Subcutaneous adipose tissue (tissue), 4 donors: ENCODE data around the gene ILDR1. TPM values are rescaled to one million over a fixed set of nuclear protein-coding genes. Genes with fewer than 3 reads are reported as not detected.

Experiments used
- CTCF ChIP-seq: fragments of 450-650 bp; IDR thresholded peaks from one replicate; pipeline ENCODE4 v1.5.1; 2016; ENCODE audit warnings: low read depth, mild to moderate bottlenecking, control low read depth, antibody characterized with exemption, moderate library complexity
- total RNA-seq, 4 donors: library from RNA; depleted of rRNA; stranded (reverse); fragments of >200 nt; gene quantifications; one replicate each; pipeline ENCODE4 v1.1.0, GENCODE V29; 2016

The ILDR1 gene
- total RNA-seq, 4 donors from 2014 or later = 0.17 TPM; not detected in 3

DNA sequence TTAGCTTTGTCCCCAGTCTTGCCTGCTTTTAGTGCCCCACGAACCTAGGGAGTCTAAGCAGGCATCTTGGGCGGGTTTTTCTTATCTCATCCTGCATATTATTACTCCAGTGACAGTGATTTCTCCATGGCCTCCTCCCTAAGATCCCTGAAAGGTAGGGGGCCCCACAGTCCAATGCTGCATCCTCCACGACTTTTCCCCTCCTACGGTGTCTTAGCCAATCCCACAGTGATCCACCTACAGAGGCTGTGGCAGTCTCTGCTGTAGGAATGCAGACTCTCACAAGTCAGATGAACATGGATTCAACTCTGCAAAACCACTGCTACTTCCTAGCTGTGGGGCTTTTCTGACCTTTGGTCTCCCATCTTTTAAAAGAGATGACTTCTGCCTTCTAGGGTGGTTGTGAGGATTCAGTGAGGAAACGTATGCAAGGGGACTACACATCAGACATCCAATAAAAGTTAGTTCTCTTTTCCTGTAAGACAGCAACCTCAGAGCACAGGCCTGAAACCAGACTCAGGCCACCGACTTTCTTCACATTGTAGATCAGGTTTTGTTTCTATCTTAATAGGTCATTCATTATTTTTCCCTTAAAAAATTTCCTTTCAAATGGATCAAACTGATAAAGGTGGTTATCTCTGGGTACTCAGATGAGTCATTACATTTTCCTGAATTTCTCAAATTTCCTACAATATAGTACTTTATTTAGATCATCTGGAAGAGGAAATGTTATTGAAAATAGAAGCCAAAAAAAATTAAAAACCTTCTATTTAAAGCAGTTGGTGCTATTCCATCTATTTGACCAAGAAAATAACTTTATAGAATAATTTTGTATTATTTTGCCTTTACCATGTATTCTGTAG, 23.2 kb downstream of the ILDR1 start:
- no peak for TF ChIP-seq CTCF

DNA sequence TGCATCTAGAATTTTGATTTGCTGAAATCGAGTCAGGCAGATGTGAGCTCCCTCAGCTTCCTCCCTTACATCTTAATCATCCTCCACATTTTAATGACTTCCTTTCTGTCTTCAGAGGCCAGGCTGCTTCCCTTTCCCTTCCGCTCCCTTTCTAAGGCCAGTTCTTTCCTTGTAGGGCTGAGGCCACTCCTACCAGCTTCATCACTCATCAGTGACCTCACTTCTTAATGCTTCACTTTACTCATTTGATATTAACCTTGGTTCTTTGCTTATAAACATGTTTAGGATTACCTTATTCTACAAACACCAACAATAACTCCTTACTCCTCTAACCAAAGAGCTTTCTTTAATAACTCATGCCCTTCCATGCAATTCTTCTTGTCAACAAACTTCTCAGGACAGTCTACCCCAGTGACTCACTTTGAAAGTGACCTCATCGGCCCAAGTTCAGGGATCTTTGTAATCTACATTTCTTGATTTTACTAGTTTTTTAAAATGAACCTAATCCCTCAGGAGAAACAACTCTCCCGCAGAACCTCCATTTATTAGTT, 23.9 kb downstream of the ILDR1 start:
- no peak for TF ChIP-seq CTCF

GRCh38 chr3:121997372-121997771, 24.7 kb downstream of the ILDR1 start:
- no peak for TF ChIP-seq CTCF

GRCh38 chr3:121996441-121996840, 25.6 kb downstream of the ILDR1 start:
- TF ChIP-seq CTCF = no peak

DNA sequence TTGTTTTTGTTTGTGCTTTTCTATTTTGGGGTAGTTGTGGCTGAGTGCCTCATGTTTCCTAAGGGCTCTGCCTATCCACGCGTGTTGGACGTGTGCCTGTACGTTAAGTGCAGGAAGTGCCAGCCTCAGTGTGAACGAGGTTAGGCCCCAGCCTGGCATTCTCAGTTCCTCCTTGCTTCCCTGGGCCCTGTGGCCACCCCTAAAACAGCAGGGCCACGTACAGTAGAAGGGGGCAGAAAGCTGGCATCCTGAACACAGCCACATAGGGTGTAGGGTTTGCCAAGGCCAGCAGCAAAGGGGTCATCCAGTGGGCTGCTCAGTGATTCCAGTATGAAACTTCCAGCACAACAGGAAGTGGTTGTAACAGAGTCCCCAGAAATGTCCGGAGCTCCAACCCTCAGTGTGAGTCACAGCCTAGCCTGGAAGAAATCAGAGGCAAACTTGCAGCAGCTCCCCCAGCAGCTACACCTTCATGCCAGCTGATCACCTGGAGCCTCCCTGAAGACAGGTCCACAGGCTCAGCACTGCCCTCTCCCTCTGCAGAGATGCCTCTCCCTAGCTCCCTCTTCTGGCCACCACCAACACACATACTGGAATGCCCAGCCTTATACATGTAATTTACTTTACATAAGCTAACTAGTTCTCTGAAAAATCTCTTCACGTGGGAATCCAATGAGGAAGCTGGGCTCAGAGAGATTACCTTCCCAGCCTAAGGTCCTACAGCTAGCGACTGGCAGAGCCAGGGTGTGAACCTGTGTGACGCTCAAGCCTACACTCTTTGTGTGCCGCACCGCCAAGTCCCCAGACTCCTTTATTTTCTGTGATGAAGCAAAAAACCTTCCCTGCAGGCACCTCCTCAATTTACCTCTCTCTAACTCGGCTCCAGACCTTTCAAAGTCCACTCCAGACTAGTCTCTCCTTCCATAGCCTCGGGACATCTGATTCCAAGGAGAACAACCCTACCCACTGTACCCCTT, 26.6 kb downstream of the ILDR1 start:
- TF ChIP-seq CTCF = no peak

- TF ChIP-seq CTCF = no peak
Observed at GRCh38 chr3:121994551-121994950, 27.5 kb downstream of the ILDR1 start.
